Activated CD8-positive, alpha-beta T cell treated with anti-CD3 and anti-CD28 coated beads, Interleukin-2, amount 10 ng/mL, durations not matched to agents 7 days and 5 days (primary cell): ENCODE results near the gene SHH. TPM values are rescaled to one million over a fixed set of nuclear protein-coding genes. Genes with fewer than 3 reads are reported as not detected.
A peak's percentile ranks its signal among the peaks of the same experiment; 100 is the strongest.

Source experiments
- ATAC-seq: fragments of 150-1000 bp; cut with Tn5 transposase; one replicate; pipeline ENCODE4 v1.10.0; 2021; ENCODE audit warnings: moderate library complexity
- CTCF ChIA-PET: fragments of 350-600 bp; sonication (Branson Sonifier 250); formaldehyde crosslinking; loops from one replicate; lab custom pipeline; 2021; ENCODE audit warnings: antibody characterized with exemption; lab: Charles Lee
- POLR2A ChIA-PET: fragments of 350-600 bp; sonication (Branson Sonifier 250); formaldehyde crosslinking; loops from one replicate; lab custom pipeline; 2021; ENCODE audit warnings: antibody characterized with exemption; lab: Charles Lee
- DNase-seq: peaks from one replicate; pipeline ENCODE4 v3.0.0-alpha.2; 2020
- H3K27ac Mint-ChIP-seq: one replicate; pipeline ENCODE4 v1.8.0; 2021; ENCODE audit warnings: mild to moderate bottlenecking, mixed read lengths
- H3K27me3 Mint-ChIP-seq: one replicate; pipeline ENCODE4 v1.8.0; 2021; ENCODE audit warnings: low read depth, mixed read lengths
- H3K36me3 Mint-ChIP-seq: one replicate; pipeline ENCODE4 v1.8.0; 2021; ENCODE audit warnings: low read depth, mixed read lengths
- H3K4me1 Mint-ChIP-seq: one replicate; pipeline ENCODE4 v1.8.0; 2021; ENCODE audit warnings: low read depth, mixed read lengths
- H3K4me3 Mint-ChIP-seq: one replicate; pipeline ENCODE4 v1.8.0; 2021; ENCODE audit warnings: mild to moderate bottlenecking, mixed read lengths
- H3K9me3 Mint-ChIP-seq: one replicate; pipeline ENCODE4 v1.8.0; 2022; ENCODE audit warnings: mixed read lengths; ENCODE audit not compliant: insufficient read depth
- total RNA-seq, 2 experiments: library from RNA; stranded (reverse); gene quantifications; one replicate each; pipeline ENCODE4 v1.2.3, GENCODE V29; 2021

Gene SHH
- total RNA-seq, 2 experiments from 2014 or later, result 0.08 TPM; not detected in 1

- Mint-ChIP-seq H3K9me3 (no peaks in the 10 kb centered on the region), H3K27me3 (peaks cover 70% of the 10 kb centered on the region), H3K4me3 (no peak overlapping the region), H3K27ac (no peak overlapping the region), H3K4me1 (peaks cover 34% of the 10 kb centered on the region), H3K36me3 (no peaks in the 10 kb centered on the region)
- no peak for DNase-seq
- no peak for ATAC-seq
- ChIA-PET CTCF (interaction anchor here (1.2 kb wide), 1 partner anchor 10 kb away, joined by 5 read pairs; no protein-coding TSS in a partner anchor), POLR2A (interaction anchor here (1.1 kb wide), 1 partner anchor 164 kb away, joined by 3 read pairs; the partner anchor contains the start of gene RBM33)
Observed at GRCh38 chr7:155807789-155808548, 4.3 kb downstream of the SHH start.

GRCh38 chr7:155807065-155807671, 5.1 kb downstream of the SHH start:
- Mint-ChIP-seq H3K4me1 (peaks cover 32% of the 10 kb centered on the region), H3K4me3 (no peak overlapping the region), H3K27ac (no peak overlapping the region), H3K27me3 (peaks cover 65% of the 10 kb centered on the region), H3K36me3 (no peaks in the 10 kb centered on the region), H3K9me3 (no peaks in the 10 kb centered on the region)
- ATAC-seq, result no peak
- CTCF ChIA-PET, result no interaction called here
- DNase-seq, result no peak
- POLR2A ChIA-PET, result no interaction called here

GRCh38 chr7:155806096-155806871, 6.0 kb downstream of the SHH start:
- Mint-ChIP-seq H3K27ac (no peak overlapping the region), H3K36me3 (no peaks in the 10 kb centered on the region), H3K9me3 (no peaks in the 10 kb centered on the region), H3K4me1 (peaks cover 28% of the 10 kb centered on the region), H3K4me3 (no peak overlapping the region), H3K27me3 (peaks cover 62% of the 10 kb centered on the region)
- DNase-seq, result no peak
- ChIA-PET POLR2A (no interaction called here), CTCF (no interaction called here)
- no peak for ATAC-seq

- DNase-seq, result no peak
- H3K27ac Mint-ChIP-seq, result no peak overlapping the region
- ATAC-seq, result no peak
- CTCF ChIA-PET, result no interaction called here
- POLR2A ChIA-PET, result no interaction called here
- no peak overlapping the region for H3K4me3 Mint-ChIP-seq
- peaks cover 28% of the 10 kb centered on the region for H3K4me1 Mint-ChIP-seq
- no peaks in the 10 kb centered on the region for H3K9me3 Mint-ChIP-seq
- H3K27me3 Mint-ChIP-seq, result peaks cover 62% of the 10 kb centered on the region
- H3K36me3 Mint-ChIP-seq, result no peaks in the 10 kb centered on the region
Observed at GRCh38 chr7:155805826-155806095, 6.5 kb downstream of the SHH start.

GRCh38 chr7:155804897-155805825, 7.1 kb downstream of the SHH start:
- ATAC-seq (peak; percentile 75), DNase-seq (peak; percentile 63)
- no peaks in the 10 kb centered on the region for H3K36me3 Mint-ChIP-seq
- ChIA-PET CTCF (no interaction called here), POLR2A (no interaction called here)
- H3K4me3 Mint-ChIP-seq, result peak overlapping the region; percentile 13
- no peaks in the 10 kb centered on the region for H3K9me3 Mint-ChIP-seq
- H3K4me1 Mint-ChIP-seq, result peaks cover 28% of the 10 kb centered on the region
- no peak overlapping the region for H3K27ac Mint-ChIP-seq
- H3K27me3 Mint-ChIP-seq, result peaks cover 60% of the 10 kb centered on the region

GRCh38 chr7:155804431-155804831, 7.8 kb downstream of the SHH start:
- Mint-ChIP-seq H3K27me3 (peaks cover 65% of the 10 kb centered on the region), H3K36me3 (no peaks in the 10 kb centered on the region), H3K9me3 (no peaks in the 10 kb centered on the region), H3K4me3 (no peak overlapping the region), H3K4me1 (peaks cover 30% of the 10 kb centered on the region), H3K27ac (no peak overlapping the region)
- ChIA-PET CTCF (no interaction called here), POLR2A (no interaction called here)
- DNase-seq (no peak), ATAC-seq (no peak)

GRCh38 chr7:155803418-155804376, 8.6 kb downstream of the SHH start:
- H3K4me1 Mint-ChIP-seq, result peaks cover 33% of the 10 kb centered on the region
- no peaks in the 10 kb centered on the region for H3K36me3 Mint-ChIP-seq
- DNase-seq (peak; percentile 39), ATAC-seq (peak; percentile 32)
- POLR2A ChIA-PET, result no interaction called here
- H3K4me3 Mint-ChIP-seq, result peak overlapping the region; percentile 71
- CTCF ChIA-PET, result interaction anchor here (0.9 kb wide), 1 partner anchor 205 kb away, joined by 3 read pairs; no protein-coding TSS in a partner anchor
- H3K9me3 Mint-ChIP-seq, result no peaks in the 10 kb centered on the region
- peak overlapping the region; percentile 15 for H3K27ac Mint-ChIP-seq
- H3K27me3 Mint-ChIP-seq, result peaks cover 63% of the 10 kb centered on the region

GRCh38 chr7:155802906-155803417, 9.3 kb downstream of the SHH start:
- ATAC-seq (no peak), DNase-seq (no peak)
- Mint-ChIP-seq H3K36me3 (no peaks in the 10 kb centered on the region), H3K4me3 (no peak overlapping the region), H3K9me3 (no peaks in the 10 kb centered on the region), H3K27me3 (peaks cover 66% of the 10 kb centered on the region), H3K4me1 (peaks cover 37% of the 10 kb centered on the region), H3K27ac (no peak overlapping the region)
- CTCF ChIA-PET, result interaction anchor here (0.9 kb wide), 1 partner anchor 204 kb away, joined by 3 read pairs; no protein-coding TSS in a partner anchor
- POLR2A ChIA-PET, result no interaction called here

- ChIA-PET POLR2A (no interaction called here), CTCF (no interaction called here)
- DNase-seq, result no peak
- no peaks in the 10 kb centered on the region for H3K36me3 Mint-ChIP-seq
- H3K9me3 Mint-ChIP-seq, result no peaks in the 10 kb centered on the region
- H3K4me1 Mint-ChIP-seq, result peaks cover 31% of the 10 kb centered on the region
- ATAC-seq, result no peak
- H3K27me3 Mint-ChIP-seq, result peaks cover 59% of the 10 kb centered on the region
- H3K27ac Mint-ChIP-seq, result no peak overlapping the region
- peak overlapping the region; percentile 6 for H3K4me3 Mint-ChIP-seq
Observed at GRCh38 chr7:155802291-155802690, 10.0 kb downstream of the SHH start.

GRCh38 chr7:155800741-155801267, 11.5 kb downstream of the SHH start:
- POLR2A ChIA-PET, result no interaction called here
- DNase-seq, result no peak
- H3K9me3 Mint-ChIP-seq, result no peaks in the 10 kb centered on the region
- H3K4me3 Mint-ChIP-seq, result no peak overlapping the region
- no peaks in the 10 kb centered on the region for H3K36me3 Mint-ChIP-seq
- peaks cover 48% of the 10 kb centered on the region for H3K27me3 Mint-ChIP-seq
- CTCF ChIA-PET, result no interaction called here
- peaks cover 26% of the 10 kb centered on the region for H3K4me1 Mint-ChIP-seq
- ATAC-seq, result no peak
- H3K27ac Mint-ChIP-seq, result no peak overlapping the region
